Inflammatory macrophage (primary cell): ENCODE data around the gene PRPF6.
A peak's percentile ranks its signal among the peaks of the same experiment; 100 is the strongest.

Experiments
- DNase-seq, 2 donors: peaks; one replicate each; pipeline ENCODE4 v3.0.0-alpha.2; 2020 to 2022

PRPF6 gene

GRCh38 chr20:64079273-64080012, 98.5 kb downstream of the PRPF6 start, which contains the start of gene RGS19:
Gene RGS19 (minus strand): TSS chr20:64079518. CDS start chr20:64076886, 2,632 bp downstream.
- peak; percentile 94 to 97 for DNase-seq

GRCh38 chr20:64080013-64080812, 99.3 kb downstream of the PRPF6 start, which contains the start of gene OPRL1:
Gene OPRL1 (plus strand): TSS chr20:64080082. CDS start chr20:64092721, 12,639 bp downstream.
- peak in 1 of 2 donors; percentile 41 for DNase-seq

- no peak for DNase-seq
Measured at GRCh38 chr20:64080813-64081623, 100.1 kb downstream of the PRPF6 start.

- DNase-seq, result no peak
Measured at GRCh38 chr20:64081624-64081964, 100.7 kb downstream of the PRPF6 start.

GRCh38 chr20:64082126-64082731, 101.3 kb downstream of the PRPF6 start:
- no peak for DNase-seq
